GM19397 (cell line): ENCODE data around the gene PSMF1.

ENCODE experiments used
- ATAC-seq: cut with Tn5 transposase; IDR thresholded peaks from one replicate; pipeline ENCODE4 v1.9.1; 2021; ENCODE audit warnings: mild to moderate bottlenecking, moderate library complexity; ENCODE audit not compliant: unreplicated experiment

Gene PSMF1

GRCh38 chr20:1118336-1119127, at the start of gene PSMF1:
Gene PSMF1, plus strand, starts transcription at chr20:1118602. Its CDS starts 172 bp downstream, at chr20:1118774.
- peak; percentile 96 for ATAC-seq

GRCh38 chr20:1072258-1072657, 46.1 kb upstream of the PSMF1 start:
- ATAC-seq = no peak

- no peak for ATAC-seq
Observed at GRCh38 chr20:1075616-1076015, 42.8 kb upstream of the PSMF1 start.

DNA sequence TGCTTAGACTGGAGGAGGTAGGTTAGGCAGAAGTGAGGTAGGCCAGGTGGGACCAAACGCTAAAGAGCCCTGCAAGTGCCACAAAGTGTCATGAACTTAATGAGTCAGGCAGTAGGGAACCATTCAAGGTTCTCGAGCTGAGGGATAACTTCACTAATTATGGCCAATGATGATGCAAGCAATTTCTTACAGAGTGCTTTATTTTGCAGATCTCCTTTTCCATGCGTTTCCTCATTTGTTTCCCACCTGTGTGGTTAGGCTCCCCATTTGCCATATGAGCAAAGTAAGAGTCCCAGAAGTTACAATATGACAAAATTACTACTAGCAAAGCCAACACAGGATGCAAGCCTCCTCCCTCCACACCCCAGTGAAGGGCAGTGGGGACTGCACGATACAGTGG, 36.5 kb upstream of the PSMF1 start:
- no peak for ATAC-seq

DNA sequence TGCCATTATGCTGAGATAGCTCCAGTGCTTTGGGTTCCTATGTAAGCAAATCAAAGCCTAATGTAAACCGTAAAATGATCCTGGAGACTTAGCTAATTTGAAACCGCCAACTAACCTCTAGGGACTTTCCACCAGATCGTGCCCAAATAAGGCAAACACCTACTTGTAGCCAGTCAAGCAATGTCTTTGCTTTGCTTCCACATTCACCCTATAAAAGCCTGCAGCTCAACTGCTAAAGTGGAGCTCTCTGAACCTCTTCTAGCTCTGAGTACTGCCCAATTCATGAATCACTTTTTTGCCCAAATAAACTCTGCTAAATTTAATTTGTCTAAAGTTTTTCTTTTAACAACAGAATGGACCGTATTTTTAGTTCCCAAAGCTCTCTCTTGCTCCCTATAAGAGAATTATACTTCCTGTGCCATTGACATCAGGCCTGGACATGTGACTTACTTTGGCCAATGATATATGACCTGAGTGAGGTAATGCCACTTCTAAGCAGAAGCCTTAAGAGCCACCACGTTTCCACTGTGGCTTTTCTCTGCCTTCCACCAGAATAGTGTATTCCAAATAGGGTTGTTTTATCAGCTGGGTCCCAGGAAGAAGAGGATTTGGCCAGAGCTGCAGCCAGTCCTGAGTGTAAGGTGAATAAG, 34.8 kb upstream of the PSMF1 start:
- ATAC-seq = no peak

DNA sequence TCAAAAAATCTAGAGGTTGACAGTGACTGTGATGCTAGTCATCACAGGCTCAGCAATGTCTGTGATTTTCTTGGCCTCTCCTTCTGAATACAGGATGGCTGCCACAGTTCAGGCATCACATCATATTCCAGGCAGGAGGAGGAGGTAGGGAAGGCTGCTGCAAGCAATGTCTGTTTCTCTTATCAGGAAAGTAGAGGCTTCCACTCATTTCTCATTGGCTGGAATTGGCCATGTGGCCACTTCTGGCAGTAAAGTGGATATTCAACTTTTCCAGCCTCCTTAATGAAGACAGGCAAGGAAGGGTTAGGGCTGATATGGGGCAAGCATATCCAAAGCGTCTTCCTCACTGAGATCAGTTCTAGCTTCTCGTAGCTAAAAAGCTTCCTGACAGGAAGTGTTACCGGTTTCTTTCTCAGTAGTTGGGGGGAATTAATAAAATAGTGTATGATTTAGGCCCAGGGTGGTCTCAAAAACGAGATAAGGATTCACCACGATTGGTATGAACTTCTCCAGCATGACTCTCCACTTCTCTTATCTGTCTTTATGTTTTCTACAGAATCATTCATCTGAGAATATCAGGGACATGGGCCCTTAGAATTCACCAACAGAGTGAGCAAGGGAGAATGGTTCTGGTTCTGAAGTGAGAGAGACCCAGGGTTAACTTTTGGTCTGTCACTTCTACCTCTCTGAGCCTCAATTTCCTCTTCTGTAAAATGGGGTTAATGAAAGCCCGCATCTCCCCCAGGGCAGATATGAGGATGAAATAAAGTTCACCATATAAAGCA, 32.7 kb upstream of the PSMF1 start:
- no peak for ATAC-seq

DNA sequence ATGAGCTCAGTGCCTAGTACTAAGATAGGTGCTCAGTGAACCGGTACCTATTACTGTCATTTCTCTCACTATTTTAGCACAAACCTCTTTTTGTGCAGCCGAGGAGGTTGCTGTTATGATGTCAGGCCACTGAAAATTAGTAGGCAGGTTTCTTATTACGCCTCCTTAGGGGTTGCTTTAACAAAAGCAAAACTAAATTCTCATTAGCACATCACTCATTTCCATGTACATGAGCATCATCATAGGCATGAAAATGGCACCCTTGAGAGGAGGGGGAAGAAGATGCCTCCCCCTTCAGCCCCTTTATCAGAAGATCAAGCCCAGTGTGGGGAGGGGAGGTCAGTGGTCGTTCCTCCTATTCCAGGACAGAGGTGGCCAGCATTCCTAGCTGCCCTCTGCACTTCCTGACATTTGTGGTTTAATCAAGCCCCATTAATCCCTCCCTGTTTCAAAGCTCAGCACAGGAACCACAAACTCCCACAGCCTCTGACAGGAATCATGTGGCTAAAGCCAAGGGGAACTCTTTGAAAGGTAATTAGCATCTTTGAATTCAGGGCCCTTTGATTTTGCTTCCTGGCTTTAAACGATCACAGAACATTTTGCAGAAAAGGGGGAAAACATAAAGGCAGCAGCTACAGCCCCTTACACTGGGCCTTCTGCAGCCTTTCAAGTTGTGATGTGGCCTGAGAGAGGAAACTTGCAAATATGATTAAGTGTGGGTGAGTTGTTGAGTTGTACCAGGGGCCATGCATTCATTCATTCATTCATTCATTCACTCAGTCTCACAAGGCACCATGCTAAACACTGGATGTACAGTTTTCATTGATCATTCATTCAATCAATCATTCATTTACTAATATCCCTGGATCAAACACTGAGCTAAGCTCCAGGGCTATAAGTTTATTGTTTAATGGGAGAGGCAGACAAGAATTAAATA, 31.9 kb upstream of the PSMF1 start:
- ATAC-seq = no peak

GRCh38 chr20:1087311-1087905, 31.0 kb upstream of the PSMF1 start:
- ATAC-seq = no peak

DNA sequence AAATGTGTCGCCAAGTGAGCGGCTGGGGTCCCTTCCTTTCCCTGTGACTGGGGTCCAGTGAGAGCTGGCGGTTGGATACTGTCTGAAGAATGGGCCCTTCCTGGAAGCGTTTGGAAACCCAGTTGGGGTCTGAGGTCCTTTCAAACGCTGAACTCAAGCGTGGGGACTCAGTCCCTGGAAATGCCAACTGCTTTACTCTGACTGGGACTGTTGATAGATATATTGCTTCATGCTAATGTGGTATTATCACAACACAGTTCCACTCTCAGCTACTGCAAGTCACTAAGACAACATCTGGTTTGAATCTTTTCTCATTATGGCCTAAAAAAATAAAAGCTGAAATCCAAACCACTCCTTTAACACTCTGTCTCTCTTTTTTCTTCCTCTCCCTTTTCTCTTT, 23.7 kb upstream of the PSMF1 start:
- ATAC-seq = no peak

DNA sequence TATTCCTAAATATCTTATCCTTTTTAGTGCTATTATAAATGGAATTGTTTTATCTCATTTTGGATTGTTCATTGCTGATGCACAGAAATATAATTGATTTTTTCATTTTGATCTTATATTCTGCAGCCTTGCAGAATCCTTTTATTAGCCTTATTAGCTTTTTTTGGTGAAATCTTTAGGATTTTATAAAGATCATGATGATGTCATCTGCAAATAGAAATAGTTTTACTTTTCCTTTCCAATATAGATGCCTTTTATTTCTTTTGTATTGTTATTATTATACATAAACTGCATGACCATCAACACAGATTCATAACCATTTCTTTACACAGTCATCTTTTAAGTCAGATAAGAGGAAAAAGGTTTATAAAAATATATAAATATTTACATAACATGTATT, 16.9 kb upstream of the PSMF1 start:
- ATAC-seq = no peak

DNA sequence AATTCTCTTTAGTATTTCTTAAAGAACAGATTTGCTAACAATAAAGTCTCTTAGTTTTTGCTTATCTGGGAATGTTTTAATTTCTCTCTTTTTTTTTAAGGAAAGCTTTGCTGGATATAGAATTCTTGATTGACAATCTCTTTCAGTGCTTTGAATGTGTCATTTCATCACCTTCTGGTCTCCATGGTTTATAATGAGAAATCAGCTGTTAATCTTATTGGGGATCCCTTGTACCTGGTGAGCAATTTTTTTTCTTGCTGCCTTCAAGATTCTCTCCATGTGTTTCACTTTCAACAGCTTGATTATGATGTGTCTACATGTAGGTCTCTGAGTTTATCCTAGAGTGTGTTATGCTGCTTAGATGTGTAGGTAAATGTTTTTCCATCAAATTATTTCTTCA, 16.4 kb upstream of the PSMF1 start:
- no peak for ATAC-seq

- no peak for ATAC-seq
Observed at GRCh38 chr20:1103751-1104150, 14.7 kb upstream of the PSMF1 start.

GRCh38 chr20:1105599-1106194, 12.7 kb upstream of the PSMF1 start:
- ATAC-seq = no peak

DNA sequence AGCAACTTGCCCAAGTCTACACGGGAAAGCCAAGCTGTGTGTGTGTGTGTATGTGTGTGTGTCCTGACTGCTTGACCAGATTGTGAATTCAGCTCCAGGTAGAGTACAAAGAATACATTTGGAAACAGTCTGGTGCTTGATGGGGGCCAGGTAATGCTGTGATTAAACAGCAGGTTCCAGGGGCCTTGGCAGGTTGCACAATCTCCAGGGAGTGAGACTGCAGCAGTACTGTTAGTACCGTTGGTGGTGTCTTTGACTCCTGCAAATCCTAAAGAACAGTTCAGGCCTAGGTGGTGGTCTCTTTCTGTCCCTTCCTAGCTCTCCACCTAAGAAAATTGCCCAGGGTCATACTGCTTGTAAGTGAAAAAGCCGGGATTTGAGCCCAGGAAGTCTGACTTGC, 11.2 kb upstream of the PSMF1 start:
- ATAC-seq = no peak

- no peak for ATAC-seq
Observed at GRCh38 chr20:1108437-1108920, 9.9 kb upstream of the PSMF1 start.

DNA sequence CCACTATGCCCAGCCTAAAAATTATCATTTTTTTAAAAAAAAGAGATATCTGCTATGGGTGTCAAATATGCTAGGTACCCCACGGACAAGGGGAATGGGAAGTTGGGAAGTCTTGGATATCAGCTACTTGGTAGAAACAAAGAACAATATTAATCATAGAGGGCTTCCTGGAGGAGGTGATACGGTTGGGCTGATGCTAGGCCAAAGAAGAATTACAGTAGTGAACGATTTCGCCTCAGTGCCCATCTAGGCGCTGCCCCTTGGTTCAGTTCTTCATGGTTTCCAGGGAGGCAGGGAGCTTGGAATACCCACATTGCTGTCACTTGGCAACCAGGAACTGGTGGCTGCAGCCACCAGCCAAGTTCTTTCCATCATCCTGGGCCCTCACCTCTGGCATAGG, 5.5 kb upstream of the PSMF1 start:
- no peak for ATAC-seq

DNA sequence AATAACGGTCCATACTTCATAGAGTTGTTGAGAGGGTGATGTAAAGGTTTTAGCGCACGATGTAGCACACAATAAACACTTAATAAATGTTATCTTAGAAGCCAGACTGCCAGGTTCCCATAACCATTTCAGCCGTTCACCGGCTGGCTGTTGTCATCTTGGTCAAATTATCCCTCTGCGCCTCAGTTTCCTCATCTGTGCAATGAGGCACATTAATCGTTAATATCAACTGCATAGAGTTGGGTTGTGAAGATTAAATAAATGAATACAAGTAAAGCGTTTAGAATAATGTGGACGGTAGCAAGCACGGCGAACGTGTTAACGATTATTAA, 432 bp upstream of the PSMF1 start:
- ATAC-seq = no peak

- no peak for ATAC-seq
Observed at GRCh38 chr20:1119128-1119505, 715 bp downstream of the PSMF1 start.

- no peak for ATAC-seq
Observed at GRCh38 chr20:1119524-1119923, 1.1 kb downstream of the PSMF1 start.

DNA sequence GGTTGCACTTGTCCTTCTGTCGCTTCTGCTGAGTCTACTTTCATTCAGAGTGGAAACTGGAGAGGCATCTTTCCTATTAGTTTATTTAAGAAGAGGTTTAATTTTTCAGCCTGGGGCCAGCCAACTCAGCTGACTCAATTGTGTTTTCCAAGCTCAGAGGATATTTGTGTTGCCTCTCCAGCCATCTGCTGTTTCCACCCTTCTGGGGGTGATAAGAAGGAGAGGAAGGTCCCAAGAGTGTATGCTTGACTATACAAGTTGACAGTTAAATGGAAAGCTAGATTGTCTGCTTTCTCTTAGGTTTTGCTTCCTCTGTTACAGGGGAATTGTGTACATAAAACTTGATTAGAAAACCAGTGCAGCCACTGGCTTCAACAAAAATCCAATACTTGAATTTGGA, 3.0 kb downstream of the PSMF1 start:
- ATAC-seq = no peak
